GM12864 (cell line): ENCODE measurements around the gene SLC1A1.

Experiments
- DNase-seq: peaks from one replicate; pipeline ENCODE4 v3.0.0-alpha.2; 2011; ENCODE audit warnings: low read depth
- H3K4me3 ChIP-seq: 2 replicates; pipeline ENCODE4 v1.5.1; 2011; ENCODE audit warnings: mild to moderate bottlenecking, low read depth, low read length, control low read depth
- TF ChIP-seq, protein P1 (sequence below): IDR thresholded peaks from 2 replicates; pipeline ENCODE4 v1.5.1; 2011; ENCODE audit warnings: low read depth, mild to moderate bottlenecking, moderate library complexity, low read length, control low read depth, inconsistent platforms; ENCODE audit errors: missing control alignments

The SLC1A1 gene

DNA sequence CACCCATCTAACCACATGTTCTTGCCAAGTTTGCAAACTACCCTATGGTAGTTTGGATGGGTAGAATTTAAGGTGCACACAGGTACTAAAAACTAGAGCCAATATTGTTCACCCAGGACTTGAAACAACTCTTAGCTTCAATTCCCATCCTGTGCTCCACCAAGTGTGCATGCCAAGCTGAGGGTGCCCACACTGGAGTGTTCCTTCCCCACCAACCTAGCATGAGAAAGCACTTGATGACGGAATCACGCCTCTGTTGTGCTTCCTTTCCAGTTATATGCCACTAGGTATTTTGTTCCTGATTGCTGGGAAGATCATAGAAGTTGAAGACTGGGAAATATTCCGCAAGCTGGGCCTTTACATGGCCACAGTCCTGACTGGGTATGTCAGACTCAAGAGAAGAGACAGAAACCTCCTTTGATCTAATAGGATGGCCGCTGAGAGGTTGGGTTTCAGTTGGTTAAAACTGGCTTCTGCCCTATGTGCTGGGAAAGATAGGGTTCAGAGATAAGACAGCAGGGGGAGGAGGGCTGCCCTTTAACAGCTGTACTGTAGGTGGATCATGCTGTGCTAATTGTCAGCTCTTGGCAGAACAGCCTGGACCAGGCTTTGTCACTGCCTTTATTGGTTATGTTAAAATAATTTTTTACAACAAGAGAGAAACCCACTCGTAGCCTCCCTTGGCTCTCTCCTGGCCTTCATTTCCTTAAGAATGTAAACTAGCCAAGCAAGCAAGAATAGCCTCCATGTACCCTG is 83.5 kb downstream of the SLC1A1 start:
- no peak overlapping the region for H3K4me3 ChIP-seq
- TF ChIP-seq, protein P1, sequence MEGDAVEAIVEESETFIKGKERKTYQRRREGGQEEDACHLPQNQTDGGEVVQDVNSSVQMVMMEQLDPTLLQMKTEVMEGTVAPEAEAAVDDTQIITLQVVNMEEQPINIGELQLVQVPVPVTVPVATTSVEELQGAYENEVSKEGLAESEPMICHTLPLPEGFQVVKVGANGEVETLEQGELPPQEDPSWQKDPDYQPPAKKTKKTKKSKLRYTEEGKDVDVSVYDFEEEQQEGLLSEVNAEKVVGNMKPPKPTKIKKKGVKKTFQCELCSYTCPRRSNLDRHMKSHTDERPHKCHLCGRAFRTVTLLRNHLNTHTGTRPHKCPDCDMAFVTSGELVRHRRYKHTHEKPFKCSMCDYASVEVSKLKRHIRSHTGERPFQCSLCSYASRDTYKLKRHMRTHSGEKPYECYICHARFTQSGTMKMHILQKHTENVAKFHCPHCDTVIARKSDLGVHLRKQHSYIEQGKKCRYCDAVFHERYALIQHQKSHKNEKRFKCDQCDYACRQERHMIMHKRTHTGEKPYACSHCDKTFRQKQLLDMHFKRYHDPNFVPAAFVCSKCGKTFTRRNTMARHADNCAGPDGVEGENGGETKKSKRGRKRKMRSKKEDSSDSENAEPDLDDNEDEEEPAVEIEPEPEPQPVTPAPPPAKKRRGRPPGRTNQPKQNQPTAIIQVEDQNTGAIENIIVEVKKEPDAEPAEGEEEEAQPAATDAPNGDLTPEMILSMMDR: no peak
- DNase-seq: no peak

DNA sequence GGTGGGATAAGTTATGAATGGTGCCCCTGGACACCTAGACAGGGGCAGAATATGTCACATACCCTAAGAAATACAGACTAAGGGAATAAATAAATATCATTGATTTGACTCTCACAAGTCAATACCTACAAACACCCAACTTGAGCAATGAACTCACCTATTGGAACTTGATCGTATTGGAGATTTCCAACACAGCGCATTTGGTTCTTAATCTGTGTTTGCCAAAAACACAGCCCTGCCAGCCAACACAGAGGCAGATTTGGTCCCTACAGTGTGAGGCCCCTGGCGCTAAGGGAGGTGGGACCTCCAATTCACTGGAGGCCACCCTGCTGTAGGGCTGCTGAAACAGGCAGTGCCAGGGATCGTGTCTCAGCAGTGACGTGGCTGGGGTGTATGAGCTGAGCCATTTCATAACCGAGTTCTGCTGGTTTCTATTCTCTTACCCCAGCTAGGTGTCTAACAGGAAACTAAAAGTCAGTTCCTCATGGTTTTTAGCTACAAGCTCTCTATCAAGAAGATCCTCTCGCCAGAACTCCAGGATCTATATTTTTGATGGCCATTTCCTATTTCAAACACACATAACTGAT is 84.5 kb downstream of the SLC1A1 start:
- H3K4me3 ChIP-seq: no peak overlapping the region
- TF ChIP-seq, protein P1: no peak
- DNase-seq: peak; percentile 55

DNA sequence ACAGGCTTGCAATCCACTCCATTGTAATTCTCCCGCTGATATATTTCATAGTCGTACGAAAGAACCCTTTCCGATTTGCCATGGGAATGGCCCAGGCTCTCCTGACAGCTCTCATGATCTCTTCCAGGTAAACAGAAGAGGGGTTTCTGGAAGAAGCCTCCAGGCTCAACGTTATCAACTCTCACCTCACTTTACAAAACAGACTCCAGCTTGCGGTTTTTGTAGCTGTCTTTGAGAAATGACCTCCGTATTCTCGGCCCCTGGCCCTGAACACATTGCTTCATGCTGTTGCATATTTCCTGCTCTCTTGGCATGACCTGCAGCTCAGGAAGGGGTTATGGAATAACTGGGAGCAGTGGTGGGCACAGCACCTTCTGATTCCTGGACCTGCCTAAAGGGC is 85.7 kb downstream of the SLC1A1 start:
- TF ChIP-seq, protein P1: no peak
- DNase-seq: no peak
- no peak overlapping the region for H3K4me3 ChIP-seq

DNA sequence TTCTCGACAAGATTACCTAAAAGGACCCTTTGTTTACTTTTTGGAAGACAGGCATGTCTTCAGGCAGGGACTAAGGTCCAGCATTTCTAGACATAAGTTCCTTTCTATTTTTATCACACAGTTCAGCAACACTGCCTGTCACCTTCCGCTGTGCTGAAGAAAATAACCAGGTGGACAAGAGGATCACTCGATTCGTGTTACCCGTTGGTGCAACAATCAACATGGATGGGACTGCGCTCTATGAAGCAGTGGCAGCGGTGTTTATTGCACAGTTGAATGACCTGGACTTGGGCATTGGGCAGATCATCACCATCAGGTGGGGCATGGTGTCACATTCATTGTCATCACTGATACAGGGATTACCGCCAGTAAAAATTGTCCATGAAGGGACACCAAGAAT is 86.2 kb downstream of the SLC1A1 start:
- H3K4me3 ChIP-seq: no peak overlapping the region
- TF ChIP-seq, protein P1: no peak
- DNase-seq: no peak

DNA sequence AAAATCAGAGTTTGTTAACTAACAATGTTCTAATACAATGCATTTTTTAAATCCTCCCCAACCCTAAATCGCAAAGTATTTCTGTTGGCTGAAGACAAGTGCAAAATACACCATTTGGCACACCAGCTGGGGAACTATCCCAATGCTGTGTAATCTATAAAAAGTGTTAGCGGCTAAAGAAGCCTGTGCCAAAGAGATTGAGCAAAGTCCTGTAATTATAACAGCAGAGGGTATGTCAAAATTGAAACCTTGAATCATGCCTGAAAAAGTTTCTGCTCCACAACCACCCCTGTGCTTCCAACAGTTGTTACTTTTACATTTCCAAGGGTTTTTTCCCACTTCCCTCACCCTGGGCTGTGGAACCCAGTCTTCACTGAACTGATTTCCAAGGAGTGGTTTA is 88.7 kb downstream of the SLC1A1 start:
- TF ChIP-seq, protein P1: no peak
- H3K4me3 ChIP-seq: no peak overlapping the region
- no peak for DNase-seq

DNA sequence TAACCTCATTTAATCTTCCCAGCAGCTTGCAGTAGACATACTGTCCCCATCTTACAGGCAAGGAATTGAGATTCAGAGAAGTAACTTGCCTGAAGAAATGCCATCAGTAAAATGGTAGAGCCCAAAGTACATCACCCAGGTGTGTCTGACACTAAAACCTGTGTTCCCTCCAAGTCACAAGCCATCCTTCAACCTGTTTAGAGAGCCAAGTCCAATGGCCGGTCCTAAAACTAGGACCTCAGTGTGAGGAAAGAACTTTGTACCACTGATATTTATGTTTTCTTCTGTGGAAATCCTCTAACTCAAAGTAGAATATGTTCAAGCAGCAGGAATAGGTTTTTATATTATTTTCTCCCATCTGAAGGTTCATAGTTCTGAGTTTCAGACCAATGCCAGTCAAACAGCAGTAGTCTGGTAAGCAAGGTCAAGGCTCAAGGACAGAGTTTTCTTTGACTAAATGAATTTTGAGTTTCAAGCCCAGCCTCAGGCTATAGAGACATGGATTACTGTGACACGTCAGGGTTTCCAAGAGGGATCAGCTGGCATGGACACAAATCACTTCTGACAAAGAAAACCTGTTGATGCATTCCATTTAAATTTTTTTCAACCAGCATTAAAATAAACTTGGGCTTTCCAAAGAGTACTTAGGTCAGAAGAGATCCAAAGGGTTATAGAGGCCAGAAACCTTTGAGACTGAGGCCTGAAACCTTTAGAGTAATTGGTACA is 90.9 kb downstream of the SLC1A1 start:
- no peak overlapping the region for H3K4me3 ChIP-seq
- TF ChIP-seq, protein P1: no peak
- no peak for DNase-seq
